GM10847 (cell line): ENCODE results near the gene CHN2.

Experiments used
- POLR2A ChIP-seq: IDR thresholded peaks from 2 replicates; pipeline ENCODE4 v1.6.1; 2011; ENCODE audit not compliant: insufficient read length; ENCODE audit errors: extremely low read depth

Gene CHN2

GRCh38 chr7:29204491-29205272 is 10.1 kb downstream of the CHN2 start:
- TF ChIP-seq POLR2A, result no peak

- TF ChIP-seq POLR2A, result no peak
Observed at GRCh38 chr7:29207162-29207801, 12.7 kb downstream of the CHN2 start.

- TF ChIP-seq POLR2A, result no peak
Observed at GRCh38 chr7:29208410-29209250, 14.1 kb downstream of the CHN2 start.

GRCh38 chr7:29209745-29210144 is 15.2 kb downstream of the CHN2 start:
- TF ChIP-seq POLR2A, result no peak

GRCh38 chr7:29214056-29214455 is 19.5 kb downstream of the CHN2 start:
- TF ChIP-seq POLR2A, result no peak

- TF ChIP-seq POLR2A, result no peak
Observed at GRCh38 chr7:29214816-29215215, 20.2 kb downstream of the CHN2 start.

- no peak for TF ChIP-seq POLR2A
Observed at GRCh38 chr7:29216128-29216527, 21.6 kb downstream of the CHN2 start.

- no peak for TF ChIP-seq POLR2A
Observed at GRCh38 chr7:29217113-29217512, 22.5 kb downstream of the CHN2 start.

GRCh38 chr7:29224726-29225125 is 30.2 kb downstream of the CHN2 start:
- no peak for TF ChIP-seq POLR2A

- no peak for TF ChIP-seq POLR2A
Observed at GRCh38 chr7:29228289-29229011, 33.9 kb downstream of the CHN2 start.

GRCh38 chr7:29229066-29229465 is 34.5 kb downstream of the CHN2 start:
- TF ChIP-seq POLR2A, result no peak

GRCh38 chr7:29229946-29230345 is 35.4 kb downstream of the CHN2 start:
- TF ChIP-seq POLR2A, result no peak

GRCh38 chr7:29230871-29231345 is 36.3 kb downstream of the CHN2 start:
- no peak for TF ChIP-seq POLR2A

- TF ChIP-seq POLR2A, result no peak
Observed at GRCh38 chr7:29231671-29232232, 37.2 kb downstream of the CHN2 start.

- no peak for TF ChIP-seq POLR2A
Observed at GRCh38 chr7:29234438-29234837, 39.9 kb downstream of the CHN2 start.
